Calu3 (cell line): ENCODE data around the gene PLEKHG5. TPM values are rescaled to one million over a fixed set of nuclear protein-coding genes. Genes with fewer than 3 reads are reported as not detected.

Experiments
- BruUV-seq: library from RNA; stranded (reverse); fragments of 400-500 nt; replicated peaks from 2 replicates; lab custom pipeline; 2021; lab: Mats Ljungman, UMichigan
- CTCF ChIA-PET: fragments of 300-600 bp; sonication (Branson Sonifier 250); formaldehyde crosslinking; loops from one replicate; lab custom pipeline; 2022; ENCODE audit warnings: antibody characterized with exemption; lab: Charles Lee
- DNase-seq: peaks from one replicate; pipeline ENCODE4 v3.0.0; 2022
- H3K27ac Mint-ChIP-seq: one replicate; pipeline ENCODE4 v1.8.0; 2022; ENCODE audit warnings: mixed read lengths; ENCODE audit not compliant: unreplicated experiment
- H3K27me3 Mint-ChIP-seq: one replicate; pipeline ENCODE4 v1.8.0; 2022; ENCODE audit warnings: mixed read lengths; ENCODE audit not compliant: unreplicated experiment
- H3K36me3 Mint-ChIP-seq: one replicate; pipeline ENCODE4 v1.8.0; 2022; ENCODE audit warnings: mild to moderate bottlenecking, moderate library complexity, mixed read lengths; ENCODE audit not compliant: insufficient read depth, unreplicated experiment
- H3K4me1 Mint-ChIP-seq: one replicate; pipeline ENCODE4 v1.8.0; 2022; ENCODE audit warnings: mild to moderate bottlenecking, low read depth, mixed read lengths; ENCODE audit not compliant: unreplicated experiment
- H3K4me3 Mint-ChIP-seq: one replicate; pipeline ENCODE4 v1.8.0; 2022; ENCODE audit warnings: mild to moderate bottlenecking, low read depth, moderate library complexity, mixed read lengths; ENCODE audit not compliant: unreplicated experiment
- H3K9me3 Mint-ChIP-seq: one replicate; pipeline ENCODE4 v1.8.0; 2022; ENCODE audit warnings: low read depth, mixed read lengths; ENCODE audit not compliant: unreplicated experiment
- intact Hi-C: fragments of 100-400 bp; cut with micrococcal nuclease; formaldehyde crosslinking; loops from one replicate; pipeline ENCODE4 v1.10.0; 2022; ENCODE audit not compliant: unreplicated experiment
- total RNA-seq: library from RNA; stranded (reverse); gene quantifications from 2 replicates; pipeline ENCODE4 v1.2.3, GENCODE V29; 2022
- TF ChIP-seq, protein P1 (sequence below): fragments of 200-600 bp; IDR thresholded peaks from one replicate; pipeline ENCODE4 v1.8.0; 2022; ENCODE audit warnings: antibody characterized with exemption; ENCODE audit not compliant: unreplicated experiment

PLEKHG5 gene
- total RNA-seq, 1 experiment from 2014 or later, result 5.1 TPM

DNA sequence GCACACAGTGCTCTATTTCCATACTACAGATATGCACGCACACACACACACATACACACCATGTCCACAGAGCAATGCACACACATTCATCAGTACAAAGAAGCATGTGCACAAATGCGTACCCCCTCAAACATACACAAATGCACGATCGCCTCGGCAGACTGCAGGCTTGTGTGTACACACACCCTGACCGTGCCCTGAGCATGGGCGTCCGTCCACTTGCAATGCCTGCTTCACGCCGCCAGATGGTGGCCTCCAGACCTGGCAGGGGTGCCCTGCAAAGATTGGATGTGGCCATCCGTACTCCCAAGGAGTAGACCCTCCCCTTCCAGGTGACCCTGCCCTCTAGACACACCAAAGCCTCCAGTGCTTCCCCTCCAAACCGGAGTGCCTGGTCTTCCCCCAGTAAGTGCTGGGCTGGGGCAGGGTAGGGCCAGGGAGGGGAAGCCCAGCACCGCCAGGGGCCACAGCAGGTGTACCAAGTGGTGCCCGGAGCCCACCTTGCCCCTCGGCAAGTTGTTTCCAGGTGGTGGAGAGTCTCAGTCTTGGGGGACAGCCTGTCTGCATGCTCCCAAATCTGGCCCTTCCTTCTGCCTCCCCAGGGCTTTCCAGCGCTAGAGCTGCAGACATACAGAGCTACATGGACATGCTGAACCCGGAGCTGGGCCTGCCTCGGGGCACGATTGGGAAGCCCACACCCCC is 46.3 kb downstream of the PLEKHG5 start:
- Mint-ChIP-seq H3K36me3 (peaks cover 5% of the 10 kb centered on the region), H3K4me3 (no peak overlapping the region), H3K27ac (no peak overlapping the region), H3K4me1 (no peaks in the 10 kb centered on the region), H3K9me3 (no peaks in the 10 kb centered on the region), H3K27me3 (peaks cover 26% of the 10 kb centered on the region)
- intact Hi-C loops, result no loop called here
- CTCF ChIA-PET, result no interaction called here
- TF ChIP-seq, protein P1, sequence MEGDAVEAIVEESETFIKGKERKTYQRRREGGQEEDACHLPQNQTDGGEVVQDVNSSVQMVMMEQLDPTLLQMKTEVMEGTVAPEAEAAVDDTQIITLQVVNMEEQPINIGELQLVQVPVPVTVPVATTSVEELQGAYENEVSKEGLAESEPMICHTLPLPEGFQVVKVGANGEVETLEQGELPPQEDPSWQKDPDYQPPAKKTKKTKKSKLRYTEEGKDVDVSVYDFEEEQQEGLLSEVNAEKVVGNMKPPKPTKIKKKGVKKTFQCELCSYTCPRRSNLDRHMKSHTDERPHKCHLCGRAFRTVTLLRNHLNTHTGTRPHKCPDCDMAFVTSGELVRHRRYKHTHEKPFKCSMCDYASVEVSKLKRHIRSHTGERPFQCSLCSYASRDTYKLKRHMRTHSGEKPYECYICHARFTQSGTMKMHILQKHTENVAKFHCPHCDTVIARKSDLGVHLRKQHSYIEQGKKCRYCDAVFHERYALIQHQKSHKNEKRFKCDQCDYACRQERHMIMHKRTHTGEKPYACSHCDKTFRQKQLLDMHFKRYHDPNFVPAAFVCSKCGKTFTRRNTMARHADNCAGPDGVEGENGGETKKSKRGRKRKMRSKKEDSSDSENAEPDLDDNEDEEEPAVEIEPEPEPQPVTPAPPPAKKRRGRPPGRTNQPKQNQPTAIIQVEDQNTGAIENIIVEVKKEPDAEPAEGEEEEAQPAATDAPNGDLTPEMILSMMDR, result peak; percentile 23
- BruUV-seq, result no TSS peak
- DNase-seq, result peak; percentile 62

DNA sequence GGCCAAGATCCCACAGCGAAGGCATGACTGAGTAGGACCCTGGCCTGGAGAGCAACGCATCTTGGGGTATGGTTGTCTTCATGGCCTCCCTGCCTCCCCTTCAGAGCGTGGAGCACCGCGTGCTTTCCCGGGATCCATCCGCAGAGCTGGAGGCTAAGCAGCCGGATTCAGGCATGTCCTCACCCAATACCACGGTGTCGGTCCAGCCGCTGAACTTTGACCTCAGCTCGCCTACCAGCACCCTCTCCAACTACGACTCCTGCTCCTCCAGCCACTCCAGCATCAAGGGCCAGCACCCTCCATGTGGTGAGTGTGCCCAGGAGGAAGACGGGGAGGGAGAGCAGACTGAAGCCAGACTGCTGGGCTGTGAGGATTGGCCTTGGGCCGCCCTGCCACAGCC is 47.1 kb downstream of the PLEKHG5 start:
- Mint-ChIP-seq H3K36me3 (peaks cover 5% of the 10 kb centered on the region), H3K4me1 (no peaks in the 10 kb centered on the region), H3K9me3 (no peaks in the 10 kb centered on the region), H3K27ac (no peak overlapping the region), H3K4me3 (no peak overlapping the region), H3K27me3 (peaks cover 23% of the 10 kb centered on the region)
- no TSS peak for BruUV-seq
- CTCF ChIA-PET, result no interaction called here
- intact Hi-C loops, result no loop called here
- TF ChIP-seq, protein P1, result no peak
- no peak for DNase-seq

DNA sequence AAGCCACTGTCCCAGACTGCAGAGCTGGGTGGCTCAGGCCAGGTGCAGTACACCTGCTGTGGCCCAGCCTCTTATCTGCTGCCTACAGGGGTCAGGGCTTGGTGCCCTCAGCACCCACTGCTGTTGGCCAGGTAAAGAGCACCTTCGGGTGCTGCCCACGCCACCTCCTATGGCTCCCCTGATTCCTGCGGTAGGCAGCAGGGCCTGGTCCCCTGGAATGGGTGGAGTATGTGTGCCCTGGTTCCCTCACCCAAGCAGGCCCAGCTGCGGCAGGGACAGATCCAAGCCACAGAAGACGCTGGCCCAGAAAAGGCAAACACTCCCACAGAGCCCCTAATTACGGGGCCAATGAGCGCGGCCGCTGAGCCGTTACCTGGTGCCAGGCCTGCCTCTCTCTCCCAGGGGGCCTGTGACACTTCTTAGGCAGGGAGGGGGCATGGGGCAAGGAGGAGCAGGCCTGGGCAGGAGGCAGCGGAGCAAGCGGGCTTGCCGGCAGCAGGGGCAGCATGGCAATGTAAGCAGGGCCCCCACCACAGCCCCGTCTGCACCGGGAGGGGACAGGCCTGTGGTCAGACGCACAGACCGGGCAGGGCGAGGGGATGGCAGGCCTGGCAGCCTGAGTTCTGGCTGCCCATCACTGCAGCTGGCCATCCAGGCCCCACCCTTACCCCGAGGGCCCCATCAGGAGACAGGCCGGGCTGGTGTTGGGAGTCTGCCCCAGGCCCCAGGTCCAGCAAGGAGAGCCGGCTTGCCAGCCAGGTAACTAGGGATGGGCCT is 47.9 kb downstream of the PLEKHG5 start:
- no TSS peak for BruUV-seq
- peaks cover 5% of the 10 kb centered on the region for H3K36me3 Mint-ChIP-seq
- TF ChIP-seq, protein P1, result no peak
- CTCF ChIA-PET, result interaction anchor here (0.9 kb wide), 1 partner anchor 237 kb away, joined by 3 read pairs; no protein-coding TSS in a partner anchor
- H3K4me3 Mint-ChIP-seq, result no peak overlapping the region
- no peaks in the 10 kb centered on the region for H3K9me3 Mint-ChIP-seq
- DNase-seq, result no peak
- no peaks in the 10 kb centered on the region for H3K4me1 Mint-ChIP-seq
- peaks cover 23% of the 10 kb centered on the region for H3K27me3 Mint-ChIP-seq
- no peak overlapping the region for H3K27ac Mint-ChIP-seq
- intact Hi-C loops, result no loop called here

DNA sequence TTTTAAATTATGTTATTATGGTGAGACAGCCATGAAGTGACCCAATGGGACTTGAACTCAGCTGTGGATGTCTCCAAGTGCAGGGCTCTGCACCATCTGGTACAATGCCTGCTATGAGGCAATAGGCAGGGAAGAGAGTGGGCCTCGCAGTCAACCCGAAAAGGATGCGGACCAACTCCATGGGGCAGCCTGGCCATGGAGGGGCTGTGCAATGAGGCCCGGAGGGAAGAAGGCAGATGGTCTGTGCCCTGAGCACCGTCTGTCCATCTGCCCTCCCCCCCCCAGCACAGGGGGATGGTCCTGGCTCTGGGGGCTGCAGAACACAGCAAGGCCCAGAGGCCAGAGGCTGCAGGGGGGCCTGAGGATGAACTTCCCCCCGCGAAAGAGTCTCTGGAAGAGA is 49.9 kb downstream of the PLEKHG5 start:
- DNase-seq, result no peak
- H3K27me3 Mint-ChIP-seq, result peaks cover 32% of the 10 kb centered on the region
- H3K27ac Mint-ChIP-seq, result no peak overlapping the region
- BruUV-seq, result no TSS peak
- no peaks in the 10 kb centered on the region for H3K4me1 Mint-ChIP-seq
- TF ChIP-seq, protein P1, result no peak
- intact Hi-C loops, result no loop called here
- peaks cover 4% of the 10 kb centered on the region for H3K36me3 Mint-ChIP-seq
- CTCF ChIA-PET, result no interaction called here
- H3K4me3 Mint-ChIP-seq, result no peak overlapping the region
- H3K9me3 Mint-ChIP-seq, result no peaks in the 10 kb centered on the region
